Adrenal gland (tissue), 12 donors: Measurements from ENCODE around the gene TMEM91. TPM values are rescaled to one million over a fixed set of nuclear protein-coding genes. Genes with fewer than 3 reads are reported as not detected.
A peak's percentile ranks its signal among the peaks of the same experiment; 100 is the strongest.

Experiments used
- DNase-seq, 7 donors: peaks; one replicate each; pipeline ENCODE4 v3.0.0-alpha.2; 2019 to 2020
- H3K27ac ChIP-seq, 5 donors: fragments of 200-600 bp; sonication (generic) in 4 of 5; 1 replicate in 3 of 5; 2 replicates in 2 of 5; pipeline versions ENCODE4 v1.5.1 to v1.8.0; 2016 to 2020; ENCODE audit warnings: mild to moderate bottlenecking in 1 of 5
- H3K27me3 ChIP-seq: fragments of 200-600 bp; 2 replicates; pipeline ENCODE4 v1.8.0; 2021
- H3K36me3 ChIP-seq, 2 donors: fragments of 200-600 bp; replicated peaks in 1 of 2; 1 replicate in 1 of 2; 2 replicates in 1 of 2; pipeline versions ENCODE4 v1.5.1 to v1.8.0; 2018 to 2022
- H3K4me1 ChIP-seq, 2 donors: fragments of 200-600 bp; replicated peaks in 1 of 2; 1 replicate in 1 of 2; 2 replicates in 1 of 2; pipeline versions ENCODE4 v1.5.1 to v1.8.0; 2018 to 2021
- H3K4me3 ChIP-seq, 4 donors: fragments of 200-600 bp; sonication (generic) in 3 of 4; one replicate each; pipeline ENCODE4 v1.5.1; 2016 to 2018
- H3K9me3 ChIP-seq, 3 donors: fragments of 200-600 bp; sonication (generic) in 1 of 3; replicated peaks in 1 of 3; 1 replicate in 2 of 3; 2 replicates in 1 of 3; pipeline versions ENCODE4 v1.5.1 to v1.8.0; 2016 to 2021
- POLR2A ChIP-seq, 2 donors: fragments of 450-650 bp; IDR thresholded peaks; one replicate each; pipeline ENCODE4 v1.6.1; 2017; ENCODE audit warnings: antibody characterized with exemption in 2 of 2, mild to moderate bottlenecking in 2 of 2, moderate library complexity in 1 of 2
- WGBS, 4 donors: extraction: QIAGEN DNeasy Blood & Tissue Kit in 2 of 4; methylation state at CpG; one replicate each; pipeline versions ENCODE4 v1.1.5 to v1.1.7; 2013 to 2017; 5-methylcytosine and 5-hydroxymethylcytosine counted together
- intact Hi-C, 2 donors: fragments of 100-400 bp; cut with DNase I; formaldehyde crosslinking; loops; one replicate each; pipeline versions ENCODE4 v1.14.1 to v1.15.0; 2022 to 2023
- polyA plus RNA-seq, 3 donors: library from polyadenylated mRNA; stranded (reverse); fragments of 200-250 nt in 2 of 3; fragments of 350-450 nt in 1 of 3; fragmentation: Illumina TruSeq in 1 of 3; extraction: RNeasy Lipid Tissue Mini Kit (QIAGEN cat#74804) in 1 of 3; gene quantifications; one replicate each; pipeline ENCODE4 v1.2.3, GENCODE V29; 2013 to 2014
- total RNA-seq, 9 donors: library from RNA; depleted of rRNA in 4 of 9; stranded (reverse); fragments of >200 nt in 4 of 9; fragments of 120-200 nt in 1 of 9; fragmentation: NEBNext Ultra II Directional in 1 of 9; extraction: Animal tissue kit (Norgen Biotek cat#: 25700) in 1 of 9; gene quantifications; one replicate each; pipeline versions ENCODE4 v1.1.0 to v1.2.4, GENCODE V29; 2013 to 2023
- TF ChIP-seq, protein P1 (sequence below), 6 experiments: fragments of 450-650 bp in 4 of 6; fragments of 200-600 bp in 2 of 6; sonication (generic) in 1 of 6; IDR thresholded peaks; 1 replicate in 5 of 6; 2 replicates in 1 of 6; pipeline versions ENCODE4 v1.5.1 to v1.8.0; 2016 to 2021; ENCODE audit warnings: antibody characterized with exemption in 6 of 6, mild to moderate bottlenecking in 2 of 6, moderate library complexity in 1 of 6
- donor health status: healthy with polysubstance abuse.
- donor health status: Bipolar disorder and iron deficiency.
- donor health status: DM: yes; HTN: yes; CAD: no.
- donor health status: DM: no; HTN: no; CAD: no.
- donor health status: DM: no; HTN: no; CAD: no.
- donor health status: DM: yes; HTN: yes; CAD: no.

Gene TMEM91
- total and polyA plus RNA-seq, 12 donors, result 1.9 to 88.6 (median 9.6) TPM

DNA sequence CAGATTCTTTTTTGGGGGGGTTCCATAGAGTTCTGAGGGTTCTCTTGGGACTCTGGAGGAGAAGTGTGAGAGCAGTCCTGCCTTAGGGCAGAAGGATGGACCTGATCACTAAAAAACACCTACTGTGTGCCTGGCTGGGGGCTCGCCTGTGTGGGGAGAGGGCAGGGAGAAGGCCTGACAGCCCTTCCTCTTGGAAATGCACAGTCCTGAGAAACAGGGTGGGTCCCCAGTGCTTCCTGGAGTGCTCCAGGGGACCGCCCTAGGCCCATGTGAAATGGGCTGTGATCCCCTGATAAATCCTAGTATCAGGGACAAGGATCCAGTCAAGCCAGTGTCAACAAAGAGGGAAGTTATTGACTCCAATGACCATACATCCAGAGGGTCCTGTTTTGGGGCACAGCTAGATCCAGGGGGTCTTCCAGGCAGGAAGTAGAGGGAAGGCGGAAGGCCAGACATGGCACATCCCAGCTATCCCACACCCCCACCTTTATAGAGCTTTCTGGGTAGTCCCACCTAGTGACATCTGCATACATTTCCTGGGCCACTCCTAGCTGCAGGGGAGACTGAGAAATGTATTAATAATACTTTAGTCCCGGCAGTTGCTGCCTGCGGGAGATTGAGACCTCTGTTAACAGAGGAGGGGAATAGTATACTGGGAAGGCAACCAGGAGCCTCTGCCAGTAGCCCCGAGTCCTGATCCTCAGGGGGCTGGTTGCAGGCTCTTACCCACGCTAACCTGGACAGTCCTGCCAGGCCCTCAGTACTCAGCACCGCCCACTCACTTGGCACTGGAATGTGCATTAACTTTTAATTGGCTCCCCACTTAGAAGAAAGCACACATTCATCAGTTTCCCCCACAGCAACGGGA is 35.0 kb downstream of the TMEM91 start:
- Histone ChIP-seq H3K36me3 (peaks cover 0 to 45% of the 10 kb centered on the region in 2 donors), H3K27me3 (no peaks in the 10 kb centered on the region), H3K4me1 (peaks cover 14 to 26% of the 10 kb centered on the region in 2 donors), H3K4me3 (no peak overlapping the region), H3K27ac (peak overlapping the region in 3 of 5 donors; percentile 48 to 79 (median 62)), H3K9me3 (no peaks in the 10 kb centered on the region)
- TF ChIP-seq POLR2A (IDR thresholded peaks at IDR 0.05), result no peak
- TF ChIP-seq, protein P1, sequence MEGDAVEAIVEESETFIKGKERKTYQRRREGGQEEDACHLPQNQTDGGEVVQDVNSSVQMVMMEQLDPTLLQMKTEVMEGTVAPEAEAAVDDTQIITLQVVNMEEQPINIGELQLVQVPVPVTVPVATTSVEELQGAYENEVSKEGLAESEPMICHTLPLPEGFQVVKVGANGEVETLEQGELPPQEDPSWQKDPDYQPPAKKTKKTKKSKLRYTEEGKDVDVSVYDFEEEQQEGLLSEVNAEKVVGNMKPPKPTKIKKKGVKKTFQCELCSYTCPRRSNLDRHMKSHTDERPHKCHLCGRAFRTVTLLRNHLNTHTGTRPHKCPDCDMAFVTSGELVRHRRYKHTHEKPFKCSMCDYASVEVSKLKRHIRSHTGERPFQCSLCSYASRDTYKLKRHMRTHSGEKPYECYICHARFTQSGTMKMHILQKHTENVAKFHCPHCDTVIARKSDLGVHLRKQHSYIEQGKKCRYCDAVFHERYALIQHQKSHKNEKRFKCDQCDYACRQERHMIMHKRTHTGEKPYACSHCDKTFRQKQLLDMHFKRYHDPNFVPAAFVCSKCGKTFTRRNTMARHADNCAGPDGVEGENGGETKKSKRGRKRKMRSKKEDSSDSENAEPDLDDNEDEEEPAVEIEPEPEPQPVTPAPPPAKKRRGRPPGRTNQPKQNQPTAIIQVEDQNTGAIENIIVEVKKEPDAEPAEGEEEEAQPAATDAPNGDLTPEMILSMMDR (IDR thresholded peaks at IDR 0.05), result no peak
- intact Hi-C loops, result no loop called here
- no peak for DNase-seq
- WGBS, 4 donors, result 60 to 80% (median 72%) methylated on average over 8 to 9 of the region's 9 CpGs

DNA sequence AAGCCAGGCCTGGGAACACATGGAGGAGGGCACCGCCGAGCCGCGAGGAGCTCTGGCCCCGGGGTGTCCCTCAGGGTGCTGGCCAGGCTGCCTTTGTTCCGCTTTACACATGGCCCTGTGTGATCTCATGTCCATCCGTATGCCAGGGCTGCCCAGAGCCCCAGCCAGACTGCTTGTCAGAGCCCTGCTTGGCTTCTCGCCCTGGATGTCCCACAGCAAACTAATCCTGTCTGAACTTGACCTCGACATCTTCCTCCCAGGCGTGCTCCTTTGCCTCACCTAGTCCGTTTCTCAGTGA is 35.6 kb downstream of the TMEM91 start:
- Histone ChIP-seq H3K27ac (peak overlapping the region in 3 of 5 donors; percentile 48 to 79 (median 62)), H3K4me1 (peaks cover 14 to 26% of the 10 kb centered on the region in 2 donors), H3K27me3 (no peaks in the 10 kb centered on the region), H3K4me3 (no peak overlapping the region), H3K36me3 (peaks cover 0 to 51% of the 10 kb centered on the region in 2 donors), H3K9me3 (no peaks in the 10 kb centered on the region)
- TF ChIP-seq, protein P1 (IDR thresholded peaks at IDR 0.05), result no peak
- TF ChIP-seq POLR2A (IDR thresholded peaks at IDR 0.05), result peak in 1 of 2 donors; percentile 27
- intact Hi-C loops, result no loop called here
- WGBS, 4 donors, result 53 to 58% (median 57%) methylated on average over 11 of the region's 11 CpGs
- peak; percentile 53 to 94 (median 85) for DNase-seq

DNA sequence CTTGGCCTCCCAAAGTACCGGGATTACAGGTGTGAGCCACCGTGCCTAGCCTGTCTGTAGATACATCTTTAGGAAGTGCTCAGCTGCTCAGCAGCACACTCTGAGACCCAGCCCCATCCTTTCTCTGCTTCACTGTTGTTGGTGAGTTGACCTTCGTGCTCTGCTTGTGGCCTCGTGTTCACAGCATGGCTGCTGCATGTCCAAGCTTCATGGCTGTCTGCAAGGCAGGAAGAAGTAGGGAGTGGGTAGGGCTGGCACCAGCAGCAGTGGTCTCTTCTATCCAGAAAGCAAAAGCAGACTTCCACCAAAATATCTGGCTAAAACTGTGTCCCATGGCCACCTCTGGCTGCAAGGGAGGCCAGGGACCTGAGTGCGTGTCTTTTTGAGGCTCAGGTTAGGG is 36.6 kb downstream of the TMEM91 start:
- Histone ChIP-seq H3K9me3 (no peaks in the 10 kb centered on the region), H3K36me3 (peaks cover 0 to 58% of the 10 kb centered on the region in 2 donors), H3K27ac (no peak overlapping the region), H3K4me1 (peaks cover 14 to 26% of the 10 kb centered on the region in 2 donors), H3K27me3 (no peaks in the 10 kb centered on the region), H3K4me3 (no peak overlapping the region)
- TF ChIP-seq, protein P1 (IDR thresholded peaks at IDR 0.05), result no peak
- TF ChIP-seq POLR2A (IDR thresholded peaks at IDR 0.05), result no peak
- intact Hi-C loops, result no loop called here
- WGBS, 4 donors, result 92 to 98% (median 95%) methylated on average over 4 to 5 of the region's 5 CpGs
- DNase-seq, result no peak

GRCh38 chr19:41413947-41414346 is 37.6 kb downstream of the TMEM91 start:
- no peak for DNase-seq
- Histone ChIP-seq H3K27ac (no peak overlapping the region), H3K27me3 (no peaks in the 10 kb centered on the region), H3K36me3 (peaks cover 0 to 68% of the 10 kb centered on the region in 2 donors), H3K9me3 (no peaks in the 10 kb centered on the region), H3K4me3 (no peak overlapping the region), H3K4me1 (peaks cover 14 to 23% of the 10 kb centered on the region in 2 donors)
- intact Hi-C loops, result no loop called here
- TF ChIP-seq POLR2A (IDR thresholded peaks at IDR 0.05), result no peak
- TF ChIP-seq, protein P1 (IDR thresholded peaks at IDR 0.05), result no peak
- WGBS, 4 donors, result 83 to 96% (median 93%) methylated on average over 4 to 10 of the region's 10 CpGs
